Tibial nerve (tissue), 3 donors: Measurements from ENCODE around the gene TTC31.
"Not testable (repeated sequence)": the region's sequence is repeated elsewhere in the genome, so short reads cannot be mapped to it uniquely, and the experiment has no call there.

Experiments
- CTCF ChIP-seq, 5 experiments: fragments of 200-600 bp in 3 of 5; fragments of 450-650 bp in 2 of 5; sonication (generic) in 3 of 5; IDR thresholded peaks; one replicate each; pipeline ENCODE4 v1.5.1; 2016 to 2019; ENCODE audit warnings: antibody characterized with exemption in 5 of 5, mild to moderate bottlenecking in 3 of 5, moderate library complexity in 2 of 5
- POLR2A ChIP-seq, 2 donors: fragments of 450-650 bp; IDR thresholded peaks; one replicate each; pipeline ENCODE4 v1.6.1; 2017; ENCODE audit warnings: antibody characterized with exemption in 2 of 2, mild to moderate bottlenecking in 2 of 2, moderate library complexity in 2 of 2

- TF ChIP-seq CTCF, POLR2A (IDR thresholded peaks at IDR 0.05): not testable (repeated sequence)
These were observed 12.1 kb upstream of the TTC31 start for GRCh38 chr2:74470742-74471141.
